DOHH2 (cell line): ENCODE measurements around the gene PDGFB.

Experiments used
- CTCF ChIP-seq: fragments of 200-600 bp; sonication (generic); IDR thresholded peaks from one replicate; pipeline ENCODE4 v1.5.1; 2014; ENCODE audit warnings: antibody characterized with exemption, mild to moderate bottlenecking, low read depth, low read length; ENCODE audit not compliant: poor library complexity, severe bottlenecking
- EZH2phosphoT487 ChIP-seq: fragments of 200-600 bp; sonication (generic); IDR thresholded peaks from 2 replicates; pipeline ENCODE4 v1.6.1; 2017; ENCODE audit warnings: borderline replicate concordance, mild to moderate bottlenecking, antibody characterized with exemption, low read length, moderate library complexity, mixed read lengths

- TF ChIP-seq EZH2phosphoT487 (no peak), CTCF (no peak)
These were observed 15.7 kb downstream of the PDGFB start for GRCh38 chr22:39229075-39229474.
